Fibroblast of villous mesenchyme (primary cell): ENCODE measurements around the gene GRPEL1. TPM values are rescaled to one million over a fixed set of nuclear protein-coding genes. Genes with fewer than 3 reads are reported as not detected.

Experiments
- DNase-seq: peaks from one replicate; pipeline ENCODE4 v3.0.0-alpha.2; 2010; ENCODE audit warnings: low read depth
- H3K4me3 ChIP-seq: 2 replicates; pipeline ENCODE4 v1.5.1; 2011; ENCODE audit warnings: low read depth, mild to moderate bottlenecking, low read length
- total RNA-seq: library from RNA; depleted of rRNA; stranded (reverse); fragments of >200 nt; gene quantifications from 2 replicates; pipeline ENCODE4 v1.2.3, GENCODE V29; 2012
- TF ChIP-seq, protein P1 (sequence below): IDR thresholded peaks from 2 replicates; pipeline ENCODE4 v1.5.1; 2012; ENCODE audit warnings: low read depth, mild to moderate bottlenecking, low read length; ENCODE audit not compliant: insufficient read depth

Gene GRPEL1
- total RNA-seq, 1 donor: 32.8 TPM

- TF ChIP-seq, protein P1, sequence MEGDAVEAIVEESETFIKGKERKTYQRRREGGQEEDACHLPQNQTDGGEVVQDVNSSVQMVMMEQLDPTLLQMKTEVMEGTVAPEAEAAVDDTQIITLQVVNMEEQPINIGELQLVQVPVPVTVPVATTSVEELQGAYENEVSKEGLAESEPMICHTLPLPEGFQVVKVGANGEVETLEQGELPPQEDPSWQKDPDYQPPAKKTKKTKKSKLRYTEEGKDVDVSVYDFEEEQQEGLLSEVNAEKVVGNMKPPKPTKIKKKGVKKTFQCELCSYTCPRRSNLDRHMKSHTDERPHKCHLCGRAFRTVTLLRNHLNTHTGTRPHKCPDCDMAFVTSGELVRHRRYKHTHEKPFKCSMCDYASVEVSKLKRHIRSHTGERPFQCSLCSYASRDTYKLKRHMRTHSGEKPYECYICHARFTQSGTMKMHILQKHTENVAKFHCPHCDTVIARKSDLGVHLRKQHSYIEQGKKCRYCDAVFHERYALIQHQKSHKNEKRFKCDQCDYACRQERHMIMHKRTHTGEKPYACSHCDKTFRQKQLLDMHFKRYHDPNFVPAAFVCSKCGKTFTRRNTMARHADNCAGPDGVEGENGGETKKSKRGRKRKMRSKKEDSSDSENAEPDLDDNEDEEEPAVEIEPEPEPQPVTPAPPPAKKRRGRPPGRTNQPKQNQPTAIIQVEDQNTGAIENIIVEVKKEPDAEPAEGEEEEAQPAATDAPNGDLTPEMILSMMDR: no peak
- H3K4me3 ChIP-seq: no peak overlapping the region
- no peak for DNase-seq
Measured at GRCh38 chr4:7073059-7073458, 5.2 kb upstream of the GRPEL1 start.

DNA sequence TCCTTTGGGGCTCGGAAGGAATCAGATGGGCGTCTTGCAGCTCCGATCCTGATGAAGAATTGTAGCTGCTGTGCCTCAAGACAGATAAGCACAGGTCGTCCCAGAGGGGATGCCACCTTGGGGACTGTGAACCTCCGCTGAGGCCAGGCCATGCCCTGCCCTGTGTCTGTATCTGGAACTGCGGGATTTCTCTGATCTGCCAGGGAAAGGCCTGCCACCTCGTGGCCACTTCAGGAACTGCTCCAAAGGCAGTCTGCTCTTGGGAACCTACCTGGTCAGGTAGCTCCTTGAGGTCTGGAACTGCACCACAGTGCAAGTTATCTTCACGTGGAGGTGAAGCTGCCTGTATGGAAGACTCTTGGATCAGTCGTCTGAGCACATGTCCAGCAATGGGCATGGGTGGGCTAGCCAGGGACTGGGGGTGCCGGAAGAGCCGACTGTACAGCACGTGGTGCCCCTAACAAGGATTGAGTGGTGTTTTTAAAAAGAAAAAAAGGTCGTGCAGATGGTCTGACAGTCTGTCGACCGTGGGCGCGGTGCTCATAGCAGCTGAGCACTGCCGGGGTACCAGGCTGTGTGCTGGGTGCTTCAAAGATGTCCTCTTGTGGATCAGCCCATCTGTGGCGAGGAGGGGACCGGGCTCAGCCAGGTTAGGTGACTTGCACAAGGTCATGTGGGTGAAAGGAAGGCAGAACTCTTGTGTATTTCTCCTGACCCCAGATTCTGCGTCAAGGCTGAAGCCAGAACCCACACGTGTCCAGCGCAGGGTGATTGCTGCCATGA is 3.1 kb upstream of the GRPEL1 start:
- TF ChIP-seq, protein P1: peak; percentile 99
- peak; percentile 70 for DNase-seq
- H3K4me3 ChIP-seq: no peak overlapping the region

GRCh38 chr4:7068883-7069282 is 1.0 kb upstream of the GRPEL1 start:
- peak; percentile 13 for DNase-seq
- TF ChIP-seq, protein P1: no peak
- H3K4me3 ChIP-seq: peak overlapping the region; percentile 81

DNA sequence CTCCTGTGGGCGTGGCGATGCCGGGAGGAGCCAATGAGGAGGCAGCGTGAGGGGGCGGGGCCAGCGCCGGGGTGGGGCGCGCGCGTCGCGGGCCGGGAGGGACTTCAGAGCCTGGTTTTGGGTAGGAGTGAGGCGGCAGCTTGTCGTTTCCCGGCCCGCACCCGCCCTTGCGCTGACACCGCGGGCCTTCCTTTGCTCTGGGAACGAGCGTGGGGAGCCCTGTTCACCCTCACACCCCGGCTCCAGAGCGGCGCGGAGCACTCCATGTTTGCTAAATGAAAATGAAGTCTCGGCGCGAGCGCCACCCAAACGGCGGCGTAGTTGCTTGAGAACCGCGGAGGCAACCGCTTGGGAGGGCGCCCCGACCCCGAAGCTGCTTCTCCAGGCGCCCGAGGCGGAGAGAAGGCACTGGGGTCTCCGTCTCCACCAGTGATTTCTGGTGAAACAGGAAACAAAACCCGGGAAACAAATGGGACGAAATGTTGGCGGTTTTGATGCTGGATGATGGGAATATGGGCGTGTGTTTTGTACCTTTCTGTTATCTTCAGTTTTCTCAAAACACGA is 497 bp upstream of the GRPEL1 start:
- H3K4me3 ChIP-seq: peak overlapping the region; percentile 81
- DNase-seq: no peak
- TF ChIP-seq, protein P1: no peak

GRCh38 chr4:7067126-7067451 is 775 bp downstream of the GRPEL1 start:
- TF ChIP-seq, protein P1: no peak
- H3K4me3 ChIP-seq: peak overlapping the region; percentile 86
- DNase-seq: no peak

DNA sequence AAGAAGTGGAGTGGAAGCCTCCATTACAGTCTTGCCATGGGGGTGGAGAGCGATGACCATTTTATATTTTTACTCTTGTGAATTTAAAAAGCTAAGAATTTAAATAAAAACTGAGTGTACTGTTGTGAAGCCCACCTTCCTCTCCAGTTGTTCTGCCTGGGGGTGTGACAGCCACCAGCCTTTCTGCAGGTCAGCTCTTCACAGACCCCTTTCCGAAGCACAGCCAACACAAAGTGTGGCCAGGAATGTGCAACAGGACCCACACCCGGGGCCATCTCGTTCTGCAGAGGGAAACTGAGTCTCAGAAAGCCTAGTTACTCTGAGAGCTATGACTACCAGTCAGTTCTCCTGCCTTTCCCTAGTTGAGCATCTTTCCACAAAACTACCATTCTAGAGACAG is 1.4 kb downstream of the GRPEL1 start:
- TF ChIP-seq, protein P1: no peak
- peak overlapping the region; percentile 86 for H3K4me3 ChIP-seq
- no peak for DNase-seq

DNA sequence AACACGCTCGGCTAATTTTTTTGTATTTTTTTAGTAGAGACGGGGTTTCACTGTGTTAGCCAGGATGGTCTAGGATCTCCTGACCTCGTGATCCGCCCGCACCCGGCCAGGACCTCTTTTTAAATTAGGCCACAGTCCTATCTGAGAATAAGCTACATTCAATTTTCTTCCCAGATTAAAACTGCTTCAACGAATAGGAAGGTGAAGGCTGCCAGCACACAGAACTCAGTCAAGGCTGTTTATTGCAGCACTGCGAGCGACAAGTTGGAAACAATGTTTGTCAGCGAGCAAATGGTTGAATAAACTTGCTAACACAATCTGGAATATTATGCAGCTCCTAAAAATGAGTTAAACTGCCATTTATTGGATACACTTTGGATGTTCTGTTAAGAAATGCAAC is 1.9 kb downstream of the GRPEL1 start:
- TF ChIP-seq, protein P1: no peak
- DNase-seq: no peak
- no peak overlapping the region for H3K4me3 ChIP-seq
